NCI-H2081 treated with DMSO at 0.1 percent for 48 hours (cell line): ENCODE measurements around the gene GPRC5C.

Source experiments
- DNase-seq: peaks from one replicate; lab custom pipeline; 2025; lab: John Stamatoyannopoulos, UW

Gene GPRC5C, protein sequence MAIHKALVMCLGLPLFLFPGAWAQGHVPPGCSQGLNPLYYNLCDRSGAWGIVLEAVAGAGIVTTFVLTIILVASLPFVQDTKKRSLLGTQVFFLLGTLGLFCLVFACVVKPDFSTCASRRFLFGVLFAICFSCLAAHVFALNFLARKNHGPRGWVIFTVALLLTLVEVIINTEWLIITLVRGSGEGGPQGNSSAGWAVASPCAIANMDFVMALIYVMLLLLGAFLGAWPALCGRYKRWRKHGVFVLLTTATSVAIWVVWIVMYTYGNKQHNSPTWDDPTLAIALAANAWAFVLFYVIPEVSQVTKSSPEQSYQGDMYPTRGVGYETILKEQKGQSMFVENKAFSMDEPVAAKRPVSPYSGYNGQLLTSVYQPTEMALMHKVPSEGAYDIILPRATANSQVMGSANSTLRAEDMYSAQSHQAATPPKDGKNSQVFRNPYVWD

DNA sequence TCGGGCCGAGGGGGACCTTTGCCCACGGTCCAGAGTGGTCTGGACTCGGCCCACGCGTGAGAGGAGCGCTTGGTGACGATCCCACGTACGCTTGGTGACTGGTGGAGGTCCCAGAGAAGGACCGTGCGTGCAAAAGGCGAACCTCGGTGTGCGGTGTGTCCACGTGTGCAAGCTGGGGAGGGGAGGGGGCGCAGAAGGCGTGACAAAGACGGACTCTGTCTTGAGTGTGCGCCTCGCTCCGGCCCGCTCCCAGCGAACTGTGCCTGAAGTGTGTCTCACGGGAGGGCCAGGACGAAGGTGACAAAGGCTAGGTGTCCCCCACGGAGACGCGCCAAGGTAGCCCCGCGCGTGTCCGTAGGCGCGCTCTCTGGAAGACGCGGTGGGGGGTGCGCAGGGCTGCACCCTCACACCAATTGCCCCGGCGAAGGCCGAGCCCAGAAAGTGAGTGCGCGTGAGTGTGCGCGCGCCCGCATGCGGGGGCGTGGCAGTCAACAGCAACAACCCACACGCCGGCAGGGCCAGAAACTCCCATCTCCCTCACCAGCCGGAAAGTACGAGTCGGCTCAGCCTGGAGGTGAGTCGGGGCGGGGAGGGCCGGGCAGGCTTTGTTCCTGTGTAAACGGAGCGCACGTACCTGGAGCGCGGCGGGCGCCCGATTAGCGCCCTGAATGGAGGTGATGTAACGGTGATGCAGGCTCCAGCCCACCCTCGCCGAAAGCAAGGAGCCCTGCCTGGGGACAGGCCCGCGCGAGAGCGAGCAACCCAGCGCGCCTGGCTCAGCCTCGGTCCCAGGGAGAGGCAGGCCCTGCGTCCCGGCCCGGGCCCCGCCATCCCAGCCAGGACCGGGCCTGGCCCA is at the start of gene GPRC5C:
Gene GPRC5C (plus strand): TSS at position 521 of the 856 bp plus-strand sequence. CDS start 7,689 bp downstream, outside the sequence.
- no peak for DNase-seq

- DNase-seq, result no peak
Measured at GRCh38 chr17:74383141-74383540, 48.7 kb upstream of the GPRC5C start.

DNA sequence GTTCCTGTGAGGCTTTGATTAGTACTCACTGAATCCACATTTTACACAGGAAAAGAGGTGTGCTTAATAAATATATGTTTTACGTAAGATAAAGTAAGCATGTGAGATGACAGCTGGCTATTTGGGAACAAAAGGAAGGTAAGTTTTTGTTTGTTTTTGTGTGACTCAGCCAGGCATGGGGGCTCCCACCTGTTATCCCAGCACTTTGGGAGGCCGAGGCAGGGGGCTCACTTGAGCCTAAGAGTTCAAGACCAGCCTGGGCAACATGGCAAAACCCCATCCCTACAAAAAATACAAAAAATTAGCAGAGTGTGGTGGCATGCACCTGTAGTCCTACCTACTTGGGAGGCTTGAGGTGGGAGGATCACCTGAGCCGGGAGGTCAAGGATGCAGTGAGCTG is 46.7 kb upstream of the GPRC5C start:
- no peak for DNase-seq

DNA sequence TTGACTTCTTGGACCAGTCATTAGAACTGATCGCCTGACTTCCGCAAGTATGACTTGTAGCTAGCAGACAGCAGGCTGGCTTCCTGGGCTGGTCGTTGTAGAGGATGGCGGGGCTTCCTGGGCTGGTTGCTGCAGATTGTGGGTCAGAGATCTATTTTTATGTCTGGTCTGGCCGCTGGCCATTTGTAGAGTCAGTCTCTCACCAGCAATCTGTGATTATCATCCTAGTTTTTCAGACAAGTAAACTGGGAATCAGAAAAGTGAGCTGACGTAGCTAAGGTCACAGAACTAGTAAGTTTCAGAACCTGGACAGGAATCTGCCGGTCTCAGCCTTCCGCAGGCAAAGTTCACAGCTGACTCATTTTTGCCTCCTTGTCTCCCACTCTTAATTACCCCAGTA is 45.5 kb upstream of the GPRC5C start:
- no peak for DNase-seq

GRCh38 chr17:74387365-74388218 is 44.3 kb upstream of the GPRC5C start:
- no peak for DNase-seq

DNA sequence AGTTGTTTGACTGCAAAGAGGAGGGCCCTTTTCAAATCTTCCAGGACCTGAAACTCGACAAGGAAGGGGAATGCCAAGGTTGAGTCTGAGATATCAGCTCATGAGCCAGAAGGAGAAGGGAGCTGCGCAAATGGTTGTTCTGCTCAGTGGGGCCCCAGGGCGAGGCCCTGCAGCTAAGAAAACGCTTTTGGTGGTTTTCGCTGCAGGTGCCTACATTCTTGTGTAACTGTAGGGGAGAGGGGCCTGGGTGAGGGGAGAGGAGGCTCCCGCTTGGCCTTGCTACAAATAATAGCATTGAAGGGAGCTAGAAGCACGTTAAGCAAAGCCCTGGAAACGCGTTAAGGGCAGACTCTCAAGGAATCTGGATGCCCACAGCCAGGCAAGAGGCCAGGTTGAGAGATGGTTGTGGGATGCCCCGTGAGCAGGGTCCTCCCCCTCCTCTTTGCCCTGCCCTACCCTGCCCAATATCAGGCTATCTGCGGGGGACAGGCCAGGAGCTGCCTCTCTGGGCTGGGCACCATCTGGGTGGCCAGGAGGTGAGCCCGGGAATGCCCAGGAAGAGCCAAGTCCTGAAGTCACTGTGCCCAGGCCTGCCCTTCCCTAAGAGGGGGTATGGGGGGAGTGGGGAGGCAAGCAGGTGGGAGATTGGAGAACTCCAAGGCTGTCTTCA is 42.7 kb upstream of the GPRC5C start:
- no peak for DNase-seq

GRCh38 chr17:74389937-74390679 is 41.8 kb upstream of the GPRC5C start:
- no peak for DNase-seq

DNA sequence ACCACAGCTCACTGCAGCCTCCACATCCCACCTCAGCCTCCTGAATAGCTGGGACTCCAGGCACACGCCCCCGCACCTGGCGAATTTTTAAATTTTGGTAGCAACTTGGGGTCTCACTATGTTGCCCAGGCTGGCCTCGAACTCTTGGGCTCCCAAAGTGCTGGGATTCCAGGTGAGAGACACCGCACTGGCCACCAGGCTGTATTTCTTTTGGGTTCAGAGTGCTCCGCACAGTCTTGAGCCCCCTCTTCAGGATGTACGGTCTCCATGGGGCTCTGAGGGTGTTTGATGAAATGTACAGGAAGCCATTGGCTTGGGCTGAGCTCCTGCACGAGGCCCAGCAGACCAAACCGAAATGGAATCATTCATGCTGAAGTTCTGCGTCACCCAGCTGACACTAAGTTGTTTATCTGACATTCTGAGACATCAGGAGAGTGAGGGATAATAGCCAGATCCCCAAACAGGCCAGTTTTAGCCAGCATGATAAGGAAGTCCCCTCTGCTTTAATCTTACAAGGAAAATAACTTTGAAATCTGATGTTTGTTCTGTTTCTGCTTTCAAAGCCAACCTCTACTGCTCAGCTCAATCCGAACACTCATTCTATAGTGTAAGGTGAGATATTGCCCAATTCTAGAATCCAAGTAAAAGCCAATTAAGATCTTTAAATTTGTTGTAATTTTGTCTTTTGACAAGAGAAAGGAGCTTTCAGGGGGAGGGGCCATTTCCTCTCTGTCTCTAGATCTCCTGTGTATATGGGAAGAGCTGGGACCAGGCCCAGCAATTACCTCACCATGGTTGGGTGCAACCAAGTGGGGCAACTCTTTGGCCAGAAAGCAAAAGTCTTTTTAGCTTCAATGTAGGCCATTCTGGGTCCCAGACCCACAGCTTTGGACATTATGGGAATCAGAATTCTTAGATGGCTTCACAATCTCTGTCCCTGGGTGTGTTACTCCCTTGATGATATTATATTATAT is 40.9 kb upstream of the GPRC5C start:
- DNase-seq, result no peak

- DNase-seq, result no peak
Measured at GRCh38 chr17:74391771-74392170, 40.1 kb upstream of the GPRC5C start.

- DNase-seq, result no peak
Measured at GRCh38 chr17:74392848-74393247, 39.0 kb upstream of the GPRC5C start.

DNA sequence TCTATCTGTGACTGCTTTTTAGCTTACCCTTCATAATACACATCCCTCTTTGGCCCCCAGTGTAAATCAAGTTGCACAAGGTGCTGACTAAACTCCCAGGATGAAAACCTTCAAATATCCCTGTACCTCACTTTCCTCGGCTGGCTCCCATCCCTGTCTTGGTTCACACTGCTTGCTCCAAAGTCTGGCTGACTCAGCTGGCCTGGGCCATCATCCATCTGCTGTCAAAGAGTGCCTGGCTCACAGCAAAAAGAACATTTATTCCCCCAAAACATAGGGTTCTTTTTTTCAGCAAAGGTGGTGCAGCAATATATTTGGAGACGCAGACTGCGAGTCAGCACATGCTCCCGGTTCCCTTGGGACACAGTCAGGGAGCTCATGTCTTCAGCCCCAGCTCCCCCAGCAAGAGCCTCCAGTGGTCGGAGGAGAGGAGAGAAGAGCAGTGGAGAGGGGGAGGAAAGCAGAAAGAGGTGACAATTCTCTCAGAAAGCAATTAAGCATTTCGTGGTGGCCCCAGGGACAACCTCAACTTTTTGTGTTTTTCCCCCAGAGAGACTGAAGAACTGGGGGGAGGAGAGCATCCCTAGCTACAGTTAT is 38.4 kb upstream of the GPRC5C start:
- no peak for DNase-seq

DNA sequence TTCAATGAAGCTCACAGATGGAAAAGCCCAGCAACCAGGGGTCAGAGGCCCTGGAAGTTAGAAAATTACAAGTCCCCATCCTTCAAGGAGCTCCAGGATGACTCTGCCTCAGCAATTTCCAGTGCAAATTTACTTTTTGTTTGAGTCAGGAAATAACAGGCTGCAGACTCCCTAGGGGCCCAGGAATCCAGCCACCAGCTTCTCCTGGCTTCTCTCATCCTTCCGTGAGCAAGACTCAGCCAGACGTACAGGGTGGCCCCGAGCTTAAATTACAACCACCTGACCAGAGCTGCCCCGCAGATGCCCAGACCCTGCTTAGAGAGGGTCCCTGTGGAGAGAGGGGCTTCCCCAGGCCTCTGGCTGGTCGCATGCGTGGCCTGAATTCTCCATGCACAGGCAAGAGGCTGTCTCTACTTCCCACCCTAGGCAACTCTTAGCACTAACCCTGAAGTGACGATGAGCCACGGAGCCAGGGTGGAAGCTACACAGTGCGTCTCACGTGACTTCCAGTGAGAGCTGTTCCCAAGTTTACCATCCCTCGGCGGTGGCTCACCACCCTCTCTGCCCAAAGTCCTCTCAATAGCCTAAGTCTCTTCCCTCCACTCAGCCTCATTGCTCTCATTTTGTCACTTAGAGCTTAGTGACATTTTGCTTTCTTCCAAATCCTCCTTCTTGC is 37.5 kb upstream of the GPRC5C start:
- no peak for DNase-seq

DNA sequence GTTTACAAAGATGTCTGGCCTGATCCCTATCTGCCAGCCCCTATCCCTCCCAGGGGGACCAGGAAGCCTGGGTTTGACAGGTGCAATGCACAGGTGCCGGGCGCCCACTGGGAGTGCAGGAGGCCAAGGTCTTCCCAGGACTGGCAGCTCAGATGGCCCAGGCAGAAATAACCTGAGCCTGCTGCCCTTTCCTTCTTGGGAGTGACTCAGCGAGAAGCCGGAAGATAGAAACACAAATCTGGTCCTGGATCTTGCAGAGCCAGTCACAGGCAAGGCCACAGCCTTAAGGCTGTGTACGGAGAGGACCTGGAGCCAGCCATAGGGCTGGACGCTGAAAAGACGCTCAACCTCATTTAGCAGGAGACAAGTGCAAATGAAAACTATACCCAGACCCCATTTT is 36.9 kb upstream of the GPRC5C start:
- no peak for DNase-seq

DNA sequence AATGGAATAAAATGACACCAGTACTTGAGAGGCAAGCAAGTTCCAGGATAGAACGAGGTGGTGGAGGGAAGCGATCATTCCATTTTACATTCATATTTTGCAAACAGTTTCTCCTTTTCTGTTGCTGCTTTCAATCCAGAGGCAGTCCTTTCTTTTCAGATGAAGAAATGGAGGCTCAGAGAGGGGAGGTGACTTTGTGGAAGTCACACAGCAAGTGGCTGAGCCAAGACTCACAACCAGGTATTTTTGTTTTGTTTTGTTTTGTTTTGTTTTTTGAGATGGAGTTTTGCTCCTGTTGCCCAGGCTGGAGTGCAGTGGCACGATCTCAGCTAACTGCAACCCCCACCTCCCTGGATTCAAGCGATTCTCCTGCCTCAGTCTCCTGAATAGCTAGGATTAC is 35.3 kb upstream of the GPRC5C start:
- no peak for DNase-seq

- DNase-seq, result no peak
Measured at GRCh38 chr17:74402048-74402447, 29.8 kb upstream of the GPRC5C start.

GRCh38 chr17:74403512-74404137 is 28.3 kb upstream of the GPRC5C start:
- DNase-seq, result no peak

DNA sequence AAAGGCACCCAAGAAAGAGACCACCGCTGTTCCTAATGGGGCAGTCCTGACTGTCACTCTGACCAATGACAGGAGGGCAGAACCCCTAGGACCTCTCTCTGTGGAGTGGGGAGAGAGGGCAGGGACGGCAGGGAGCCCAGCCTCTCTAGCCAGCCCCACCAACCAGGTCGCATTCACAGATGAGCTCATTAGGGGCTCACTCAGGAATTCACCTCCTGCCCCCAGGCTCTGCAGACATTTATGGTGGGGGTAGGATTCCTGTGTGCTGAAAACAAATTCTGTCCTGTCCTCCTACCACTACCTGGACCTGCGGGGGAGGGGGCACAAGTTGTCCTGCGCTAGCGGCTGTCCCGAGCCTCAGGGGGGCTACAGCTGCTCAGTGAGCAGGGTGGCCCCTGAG is 27.7 kb upstream of the GPRC5C start:
- no peak for DNase-seq

- no peak for DNase-seq
Measured at GRCh38 chr17:74404789-74405188, 27.1 kb upstream of the GPRC5C start.
